Caco-2 (cell line): ENCODE data around the gene NOTCH1. TPM values are rescaled to one million over a fixed set of nuclear protein-coding genes. Genes with fewer than 3 reads are reported as not detected.

Source experiments
- BruUV-seq: library from RNA; stranded (reverse); fragments of 400-500 nt; replicated peaks from 2 replicates; lab custom pipeline; 2021; lab: Mats Ljungman, UMichigan
- CTCF ChIA-PET: fragments of 300-600 bp; sonication (Branson Sonifier 250); formaldehyde crosslinking; loops from one replicate; lab custom pipeline; 2022; ENCODE audit warnings: antibody characterized with exemption; lab: Charles Lee
- POLR2A ChIA-PET: fragments of 300-600 bp; sonication (Branson Sonifier 250); formaldehyde crosslinking; loops from one replicate; lab custom pipeline; 2022; ENCODE audit warnings: antibody characterized with exemption; lab: Charles Lee
- DNase-seq, 2 experiments: peaks; one replicate each; pipeline versions ENCODE4 v3.0.0 to v3.0.0-alpha.2; 2020 to 2022
- H3K27me3 ChIP-seq: replicated peaks from 2 replicates; pipeline ENCODE4 v1.6.0; 2011; ENCODE audit warnings: low read length; ENCODE audit not compliant: control insufficient read depth, insufficient read depth
- H3K36me3 ChIP-seq: 2 replicates; pipeline ENCODE4 v1.5.1; 2011; ENCODE audit warnings: low read length; ENCODE audit not compliant: control insufficient read depth, insufficient read depth
- H3K4me1 ChIP-seq: fragments of 250-450 bp; sonication (Bioruptor Pico); 2 replicates; pipeline ENCODE4 v1.5.1; 2020; ENCODE audit warnings: mild to moderate bottlenecking
- H3K4me3 ChIP-seq: 2 replicates; pipeline ENCODE4 v1.5.1; 2011; ENCODE audit warnings: low read depth, mild to moderate bottlenecking, control low read depth, low read length
- H3K9me3 ChIP-seq: fragments of 250-450 bp; sonication (Bioruptor Pico); 2 replicates; pipeline ENCODE4 v1.5.1; 2020; ENCODE audit warnings: mild to moderate bottlenecking, moderate library complexity
- H3K27ac Mint-ChIP-seq: one replicate; pipeline ENCODE4 v1.8.0; 2022; ENCODE audit warnings: mixed read lengths; ENCODE audit not compliant: unreplicated experiment
- H3K27me3 Mint-ChIP-seq: one replicate; pipeline ENCODE4 v1.8.0; 2022; ENCODE audit warnings: mixed read lengths; ENCODE audit not compliant: insufficient read depth, unreplicated experiment
- H3K36me3 Mint-ChIP-seq: one replicate; pipeline ENCODE4 v1.8.0; 2022; ENCODE audit warnings: mild to moderate bottlenecking, mixed read lengths; ENCODE audit not compliant: insufficient read depth, unreplicated experiment
- H3K4me1 Mint-ChIP-seq: one replicate; pipeline ENCODE4 v1.8.0; 2022; ENCODE audit warnings: low read depth, mixed read lengths; ENCODE audit not compliant: unreplicated experiment
- H3K4me3 Mint-ChIP-seq: one replicate; pipeline ENCODE4 v1.8.0; 2022; ENCODE audit warnings: mild to moderate bottlenecking, moderate library complexity, mixed read lengths; ENCODE audit not compliant: unreplicated experiment
- H3K9me3 Mint-ChIP-seq: one replicate; pipeline ENCODE4 v1.8.0; 2022; ENCODE audit warnings: mixed read lengths; ENCODE audit not compliant: unreplicated experiment
- intact Hi-C: fragments of 100-400 bp; cut with micrococcal nuclease; formaldehyde crosslinking; loops from one replicate; pipeline ENCODE4 v1.10.0; 2022; ENCODE audit not compliant: unreplicated experiment
- total RNA-seq: library from RNA; stranded (reverse); gene quantifications from 2 replicates; pipeline ENCODE4 v1.2.3, GENCODE V29; 2022
- TF ChIP-seq, protein P1 (sequence below), 2 experiments: fragments of 200-600 bp in 1 of 2; IDR thresholded peaks; 1 replicate in 1 of 2; 2 replicates in 1 of 2; pipeline versions ENCODE4 v1.5.1 to v1.8.0; 2011 to 2022; ENCODE audit warnings: antibody characterized with exemption in 1 of 2, control low read depth in 1 of 2, inconsistent platforms in 1 of 2, low read depth in 1 of 2, low read length in 1 of 2, mild to moderate bottlenecking in 1 of 2, moderate library complexity in 1 of 2; ENCODE audit not compliant: insufficient read depth in 1 of 2, severe bottlenecking in 1 of 2, unreplicated experiment in 1 of 2

The NOTCH1 gene
- total RNA-seq, 1 experiment from 2014 or later = 6.3 TPM

DNA sequence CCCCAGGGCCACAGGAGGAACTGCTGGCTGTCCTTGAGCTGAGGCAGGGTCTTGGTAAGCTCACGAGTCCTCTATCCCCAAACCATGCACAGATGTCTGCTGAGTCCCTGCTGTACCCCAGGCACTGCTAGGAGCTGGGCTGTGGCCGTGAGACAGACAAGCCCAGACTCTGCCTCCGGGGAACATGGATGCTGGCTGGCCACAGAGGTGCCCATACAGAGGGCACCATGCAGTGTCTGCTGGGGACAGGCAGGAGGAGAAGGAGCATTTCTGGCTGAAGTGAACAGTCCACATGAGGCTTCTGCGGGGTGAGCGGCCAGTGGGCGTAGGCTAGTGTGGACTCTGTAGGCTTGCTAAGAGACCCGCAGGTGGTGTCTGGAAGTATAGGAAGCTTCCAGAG is 58.2 kb downstream of the NOTCH1 start:
- no peak overlapping the region for H3K4me3 ChIP-seq
- peaks cover 8% of the 10 kb centered on the region for H3K4me1 ChIP-seq
- Mint-ChIP-seq H3K36me3 (peaks cover 13% of the 10 kb centered on the region), H3K27ac (no peak overlapping the region), H3K4me1 (no peaks in the 10 kb centered on the region), H3K9me3 (no peaks in the 10 kb centered on the region), H3K4me3 (no peak overlapping the region), H3K27me3 (no peaks in the 10 kb centered on the region)
- DNase-seq = no peak
- TF ChIP-seq, protein P1, sequence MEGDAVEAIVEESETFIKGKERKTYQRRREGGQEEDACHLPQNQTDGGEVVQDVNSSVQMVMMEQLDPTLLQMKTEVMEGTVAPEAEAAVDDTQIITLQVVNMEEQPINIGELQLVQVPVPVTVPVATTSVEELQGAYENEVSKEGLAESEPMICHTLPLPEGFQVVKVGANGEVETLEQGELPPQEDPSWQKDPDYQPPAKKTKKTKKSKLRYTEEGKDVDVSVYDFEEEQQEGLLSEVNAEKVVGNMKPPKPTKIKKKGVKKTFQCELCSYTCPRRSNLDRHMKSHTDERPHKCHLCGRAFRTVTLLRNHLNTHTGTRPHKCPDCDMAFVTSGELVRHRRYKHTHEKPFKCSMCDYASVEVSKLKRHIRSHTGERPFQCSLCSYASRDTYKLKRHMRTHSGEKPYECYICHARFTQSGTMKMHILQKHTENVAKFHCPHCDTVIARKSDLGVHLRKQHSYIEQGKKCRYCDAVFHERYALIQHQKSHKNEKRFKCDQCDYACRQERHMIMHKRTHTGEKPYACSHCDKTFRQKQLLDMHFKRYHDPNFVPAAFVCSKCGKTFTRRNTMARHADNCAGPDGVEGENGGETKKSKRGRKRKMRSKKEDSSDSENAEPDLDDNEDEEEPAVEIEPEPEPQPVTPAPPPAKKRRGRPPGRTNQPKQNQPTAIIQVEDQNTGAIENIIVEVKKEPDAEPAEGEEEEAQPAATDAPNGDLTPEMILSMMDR (IDR thresholded peaks at IDR 0.05; ENCODE audit: insufficient read depth in 1 of 2, low read depth in 1 of 2, low read length in 1 of 2, severe bottlenecking in 1 of 2, unreplicated experiment in 1 of 2) = no peak
- CTCF ChIA-PET = interaction anchor here (1.4 to 7.7 kb wide), 3 partner anchors 139 to 147 kb away, joined by 8 to 140 read pairs (median 15); no protein-coding TSS in a partner anchor
- no peaks in the 10 kb centered on the region for H3K36me3 ChIP-seq
- POLR2A ChIA-PET = interaction anchor here (0.6 kb wide), 1 partner anchor 138 kb away, joined by 3 read pairs; no protein-coding TSS in a partner anchor
- no TSS peak for BruUV-seq
- no peaks in the 10 kb centered on the region for H3K9me3 ChIP-seq
- H3K27me3 ChIP-seq = no peaks in the 10 kb centered on the region
- intact Hi-C loops = loop anchor here (5.0 kb wide), 1 partner anchor 60 kb away; the partner anchor contains the start of gene NOTCH1

- H3K4me1 Mint-ChIP-seq = no peaks in the 10 kb centered on the region
- TF ChIP-seq, protein P1 (IDR thresholded peaks at IDR 0.05; ENCODE audit: insufficient read depth in 1 of 2, low read depth in 1 of 2, low read length in 1 of 2, severe bottlenecking in 1 of 2, unreplicated experiment in 1 of 2) = no peak
- H3K36me3 Mint-ChIP-seq = peaks cover 19% of the 10 kb centered on the region
- no peak overlapping the region for H3K4me3 ChIP-seq
- no peaks in the 10 kb centered on the region for H3K27me3 Mint-ChIP-seq
- BruUV-seq = no TSS peak
- ChIA-PET CTCF (interaction anchor here (0.5 to 7.7 kb wide), 4 partner anchors 55 to 147 kb away, joined by 5 to 140 read pairs (median 8); no protein-coding TSS in a partner anchor), POLR2A (interaction anchor here (0.6 kb wide), 1 partner anchor 139 kb away, joined by 3 read pairs; no protein-coding TSS in a partner anchor)
- no peaks in the 10 kb centered on the region for H3K27me3 ChIP-seq
- H3K4me3 Mint-ChIP-seq = no peak overlapping the region
- no peaks in the 10 kb centered on the region for H3K9me3 ChIP-seq
- intact Hi-C loops = loop anchor here (5.0 kb wide), 1 partner anchor 60 kb away; the partner anchor contains the start of gene NOTCH1
- no peaks in the 10 kb centered on the region for H3K9me3 Mint-ChIP-seq
- no peak for DNase-seq
- no peaks in the 10 kb centered on the region for H3K36me3 ChIP-seq
- no peak overlapping the region for H3K27ac Mint-ChIP-seq
- peaks cover 8% of the 10 kb centered on the region for H3K4me1 ChIP-seq
These were observed 58.8 kb downstream of the NOTCH1 start for GRCh38 chr9:136486823-136487620.

- Mint-ChIP-seq H3K4me1 (peaks cover 6% of the 10 kb centered on the region), H3K27me3 (no peaks in the 10 kb centered on the region), H3K36me3 (peaks cover 20% of the 10 kb centered on the region), H3K27ac (no peak overlapping the region), H3K9me3 (no peaks in the 10 kb centered on the region), H3K4me3 (no peak overlapping the region)
- H3K4me3 ChIP-seq = no peak overlapping the region
- intact Hi-C loops = loop anchor here (5.0 kb wide), 1 partner anchor 61 kb away; the partner anchor contains the start of gene NOTCH1
- no TSS peak for BruUV-seq
- no peaks in the 10 kb centered on the region for H3K36me3 ChIP-seq
- peaks cover 16% of the 10 kb centered on the region for H3K4me1 ChIP-seq
- H3K27me3 ChIP-seq = no peaks in the 10 kb centered on the region
- H3K9me3 ChIP-seq = no peaks in the 10 kb centered on the region
- POLR2A ChIA-PET = no interaction called here
- DNase-seq = no peak
- CTCF ChIA-PET = interaction anchor here (1.1 to 7.7 kb wide), 2 partner anchors 140 to 146 kb away, joined by 5 to 140 read pairs; no protein-coding TSS in a partner anchor
- TF ChIP-seq, protein P1 (IDR thresholded peaks at IDR 0.05; ENCODE audit: insufficient read depth in 1 of 2, low read depth in 1 of 2, low read length in 1 of 2, severe bottlenecking in 1 of 2, unreplicated experiment in 1 of 2) = no peak
These were observed 59.7 kb downstream of the NOTCH1 start for GRCh38 chr9:136486131-136486530.
